Measurements from ENCODE around the gene NEU4.
A peak's percentile ranks its signal among the peaks of the same experiment; 100 is the strongest.
"Not testable (repeated sequence)": the region's sequence is repeated elsewhere in the genome, so short reads cannot be mapped to it uniquely, and the experiment has no call there.

NEU4 gene

DNA sequence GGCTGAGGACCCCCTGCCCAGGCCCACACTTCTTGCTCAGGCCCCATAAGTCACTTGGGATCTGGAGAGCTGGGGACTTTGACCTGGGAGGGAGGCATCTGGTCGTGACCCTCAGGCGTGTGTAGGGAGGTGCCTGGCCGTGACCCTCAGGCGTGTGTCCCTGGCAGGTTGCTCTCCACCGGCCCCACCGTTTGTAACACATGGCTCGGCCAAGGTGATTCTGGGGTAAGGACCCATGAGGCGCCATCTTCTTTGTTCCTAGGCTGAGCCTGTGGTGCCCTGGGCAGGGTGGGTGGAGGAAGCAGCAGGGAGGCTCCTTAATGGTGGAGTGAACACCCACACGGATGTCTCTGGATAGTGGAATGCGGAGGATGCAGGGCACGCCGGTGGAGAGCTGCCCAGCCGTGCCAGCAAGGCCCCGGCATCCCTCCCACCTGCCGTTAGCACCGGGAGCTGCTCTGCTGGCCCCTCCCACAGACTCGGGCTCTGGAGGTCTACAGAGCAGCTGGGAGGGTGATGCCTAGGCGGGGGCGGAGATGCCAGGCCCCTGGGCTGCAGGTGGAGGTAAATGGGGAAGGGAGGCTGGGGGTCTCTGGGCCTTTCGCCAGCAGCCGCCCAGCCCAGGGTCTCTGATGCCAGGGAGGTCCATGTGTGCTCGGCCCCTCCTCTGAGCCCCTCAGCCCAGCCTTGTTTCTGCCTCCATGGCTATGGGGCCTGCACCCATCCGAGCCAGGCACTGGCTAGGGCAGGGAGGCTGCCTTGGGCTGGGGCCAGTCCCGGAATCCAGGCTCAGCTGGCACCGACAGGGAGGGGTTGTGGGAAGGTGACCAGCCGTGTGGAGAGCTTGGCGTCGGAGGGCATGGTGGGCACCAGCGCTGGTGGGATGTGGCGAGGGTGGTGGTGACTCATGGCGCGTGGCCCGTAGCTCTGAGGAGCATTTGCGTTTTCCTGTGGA lies 33.5 kb upstream of the NEU4 start:
- DNase-seq (ENCODE audit: low spot score): no peak

DNA sequence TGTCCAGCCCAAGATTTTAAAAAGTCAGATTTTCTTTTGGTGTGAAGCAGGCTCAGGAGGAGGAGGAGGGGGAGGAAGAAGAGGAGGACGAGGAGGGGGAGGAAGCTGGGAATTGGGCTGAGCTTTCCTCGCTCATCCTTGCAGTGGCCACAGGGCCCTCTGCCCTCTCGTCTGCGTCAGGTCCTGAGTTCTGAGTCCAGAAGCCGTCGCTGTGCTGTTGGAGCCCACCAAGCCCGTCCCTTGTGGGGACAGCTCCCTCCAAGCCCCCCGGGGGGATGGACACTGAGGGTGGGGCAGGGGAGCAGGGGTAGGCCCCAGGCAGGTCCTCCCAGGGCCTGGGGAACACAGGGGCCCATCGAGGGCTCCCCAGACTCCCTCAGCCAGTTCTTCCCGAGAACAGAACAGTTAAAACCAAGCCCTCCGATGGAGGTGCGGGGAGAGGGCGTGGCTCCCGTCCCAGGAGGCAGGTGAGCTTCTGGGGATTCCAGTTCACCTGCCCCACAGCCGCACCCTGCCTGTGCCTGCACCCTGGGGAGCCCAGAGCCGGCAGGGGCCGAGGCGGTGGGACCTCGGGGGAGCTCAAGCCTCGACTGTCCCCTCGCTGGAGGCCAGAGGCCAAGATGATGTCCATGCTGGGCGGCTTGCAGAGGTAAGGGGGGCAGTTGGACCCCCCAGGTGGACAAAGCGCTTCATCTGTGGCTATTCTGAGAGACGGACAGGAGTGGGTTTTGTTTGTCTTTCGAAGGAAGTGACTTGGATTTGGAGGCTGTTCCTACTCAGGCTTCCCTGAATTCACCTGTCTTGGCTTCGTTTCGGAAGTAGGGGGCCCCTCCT lies 32.4 kb upstream of the NEU4 start, which contains the start of gene GAL3ST2:
Gene GAL3ST2, plus strand, starts transcription at position 487 of the 834 bp plus-strand sequence. Its CDS starts 134 bp downstream, at position 621.
- no peak for DNase-seq (ENCODE audit: low spot score)

DNA sequence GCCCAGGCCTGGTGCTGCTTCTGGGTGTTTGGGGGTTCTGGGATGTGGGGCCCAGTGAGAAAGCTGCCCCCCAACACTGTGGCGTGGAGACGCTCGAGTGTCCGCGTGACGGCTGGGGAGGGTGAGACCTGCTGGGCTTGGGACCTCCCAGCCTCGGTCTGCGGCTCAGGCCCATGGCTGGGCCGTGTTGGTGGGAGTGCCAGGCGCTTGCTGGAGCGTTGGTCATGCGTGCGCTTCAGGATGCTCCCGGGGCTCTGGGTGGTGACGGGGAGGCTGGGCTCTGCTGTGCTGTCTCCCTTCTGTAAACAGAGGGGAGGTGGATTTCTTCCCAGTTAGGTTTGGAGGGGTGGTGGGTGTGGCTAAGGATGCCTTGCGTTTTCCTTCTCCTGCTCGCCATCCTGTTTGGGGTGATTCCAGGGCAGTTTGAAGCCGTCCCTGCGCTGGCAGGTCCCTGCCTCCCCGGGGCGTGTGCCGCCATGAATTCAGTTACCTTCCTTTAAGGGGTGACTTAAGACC lies 31.8 kb upstream of the NEU4 start:
- DNase-seq (ENCODE audit: low spot score): no peak

DNA sequence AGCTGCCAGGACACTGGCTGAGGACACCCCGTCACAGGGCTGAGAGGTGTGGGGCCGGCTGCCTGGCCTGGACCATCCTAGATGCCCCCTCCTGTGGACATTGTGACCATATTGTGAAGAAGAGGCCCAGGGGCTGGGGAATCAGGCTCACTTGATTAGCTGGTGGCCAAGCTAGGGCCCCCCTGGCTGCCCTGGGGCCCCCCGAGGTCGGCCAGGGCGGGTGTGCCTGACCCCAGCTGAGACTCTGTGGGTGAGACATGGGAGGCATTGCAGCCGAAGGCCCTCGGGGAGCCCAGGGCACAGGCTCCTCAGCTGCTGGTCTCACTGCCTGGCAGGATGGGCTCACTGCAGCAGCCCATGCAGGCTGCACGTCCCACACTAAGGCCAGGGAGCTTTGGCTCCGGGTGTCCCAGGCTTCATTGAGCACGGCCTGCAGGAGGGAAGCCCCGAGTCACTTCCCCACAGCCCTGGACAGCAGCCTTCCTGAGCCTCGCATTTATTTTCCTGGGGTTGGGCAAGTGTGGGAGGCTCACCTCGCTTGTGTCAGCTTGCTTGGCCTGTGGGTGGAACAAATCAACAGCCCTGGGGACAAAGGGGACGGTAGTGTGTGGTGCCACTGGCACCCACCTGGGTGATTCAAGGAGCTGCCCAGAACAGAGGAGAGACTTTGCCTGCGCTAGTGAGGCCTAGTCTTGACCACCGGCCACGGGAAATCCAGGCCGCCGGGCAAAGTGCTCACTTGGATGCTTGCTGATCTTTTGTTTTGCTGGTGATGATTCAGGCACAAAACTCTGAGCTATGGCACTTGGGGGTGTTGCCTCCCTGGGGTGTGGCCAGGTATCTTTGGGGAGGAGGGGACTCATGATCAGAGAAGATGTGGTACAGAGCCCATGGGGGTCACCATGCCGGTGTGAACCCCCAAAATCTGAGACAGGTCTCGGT lies 31.0 kb upstream of the NEU4 start:
- DNase-seq (ENCODE audit: low spot score): no peak

DNA sequence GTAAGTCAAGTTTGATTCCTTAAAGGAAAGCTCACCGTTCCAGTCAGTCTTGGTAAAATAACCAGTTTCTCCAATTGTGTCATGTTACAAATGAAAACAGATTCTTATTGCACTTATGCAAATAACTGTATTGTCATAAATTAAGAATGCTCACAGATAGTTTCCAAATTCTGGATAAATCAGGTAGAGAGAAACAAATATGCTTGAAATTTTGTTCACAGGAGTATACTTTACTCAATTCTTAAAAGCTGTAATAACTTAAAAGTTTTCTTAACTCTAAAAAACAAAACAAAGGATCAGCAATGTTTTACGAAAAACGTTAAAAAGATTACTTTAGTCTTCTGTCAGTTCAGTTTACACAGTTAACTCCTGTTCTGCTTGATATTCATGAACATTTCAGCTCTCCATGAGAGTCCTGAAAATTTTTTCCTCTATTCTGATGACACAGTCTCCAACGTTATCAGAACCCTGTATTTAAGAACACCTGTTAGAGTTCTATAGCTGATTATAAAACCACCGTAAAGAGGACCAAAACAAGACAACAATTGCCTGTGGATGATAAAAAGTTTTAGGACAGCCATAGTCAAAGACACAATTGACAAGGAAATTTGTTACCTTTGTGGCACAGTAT lies 27.9 kb upstream of the NEU4 start:
- peak; percentile 11 for DNase-seq (ENCODE audit: low spot score)

DNA sequence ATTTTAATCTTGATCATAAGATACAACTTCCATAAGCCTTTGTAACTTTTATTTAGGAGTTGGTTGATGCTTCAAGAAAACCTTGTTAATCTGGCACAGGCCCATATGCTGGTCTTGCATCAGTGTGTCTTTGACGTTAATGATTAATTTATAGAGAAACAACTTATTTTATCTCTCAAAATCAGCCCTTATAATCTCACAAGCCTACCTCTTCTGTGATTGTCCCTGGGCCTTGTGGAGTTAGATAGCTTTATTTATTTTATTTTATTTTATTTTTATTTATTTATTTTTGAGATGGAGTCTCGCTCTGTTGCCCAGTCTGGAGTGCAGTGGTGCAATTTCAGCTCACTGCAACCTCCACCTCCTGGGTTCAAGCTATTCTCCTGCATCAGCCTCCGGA lies 26.9 kb upstream of the NEU4 start:
- DNase-seq (ENCODE audit: low spot score): not testable (repeated sequence)

DNA sequence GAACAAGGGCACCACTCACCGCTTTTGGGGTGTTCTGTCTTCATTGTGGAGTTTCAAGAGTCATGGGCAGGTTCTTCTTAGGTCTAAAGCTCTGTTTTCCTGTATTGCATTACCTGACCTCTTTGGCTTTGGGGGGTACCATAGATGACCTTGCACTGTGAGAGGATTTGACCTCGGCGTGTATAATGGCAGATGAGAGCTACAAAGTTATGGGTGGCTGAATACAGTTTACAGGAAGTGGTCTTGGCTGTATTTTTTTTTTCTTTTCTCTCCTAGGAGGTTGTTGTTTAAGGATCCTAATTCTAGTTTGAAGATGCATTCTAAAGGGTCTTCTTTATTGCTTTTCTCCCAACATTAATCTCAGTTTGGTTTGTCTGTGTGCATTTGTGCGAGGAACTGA lies 20.9 kb upstream of the NEU4 start:
- no peak for DNase-seq (ENCODE audit: low spot score)

DNA sequence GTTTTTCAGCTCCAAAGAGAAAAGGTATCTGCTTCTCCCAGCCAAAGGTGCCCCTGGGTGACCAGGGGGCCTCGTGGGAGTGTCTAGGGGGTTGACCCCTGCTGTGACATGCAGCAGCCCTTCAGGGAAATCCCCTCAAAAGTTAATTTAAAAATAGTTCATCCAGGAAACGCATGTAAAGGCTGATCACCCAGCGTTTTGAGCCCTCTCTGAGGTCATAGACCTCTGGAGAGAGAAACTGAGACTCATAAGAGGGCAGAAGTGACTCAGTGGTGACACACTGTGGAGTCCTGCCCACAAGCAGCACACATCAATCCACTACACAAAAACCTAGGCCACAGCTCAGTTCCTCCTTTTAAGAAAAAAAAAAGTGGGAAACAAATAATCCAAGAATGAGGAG lies 20.4 kb upstream of the NEU4 start:
- peak; percentile 11 for DNase-seq (ENCODE audit: low spot score)

DNA sequence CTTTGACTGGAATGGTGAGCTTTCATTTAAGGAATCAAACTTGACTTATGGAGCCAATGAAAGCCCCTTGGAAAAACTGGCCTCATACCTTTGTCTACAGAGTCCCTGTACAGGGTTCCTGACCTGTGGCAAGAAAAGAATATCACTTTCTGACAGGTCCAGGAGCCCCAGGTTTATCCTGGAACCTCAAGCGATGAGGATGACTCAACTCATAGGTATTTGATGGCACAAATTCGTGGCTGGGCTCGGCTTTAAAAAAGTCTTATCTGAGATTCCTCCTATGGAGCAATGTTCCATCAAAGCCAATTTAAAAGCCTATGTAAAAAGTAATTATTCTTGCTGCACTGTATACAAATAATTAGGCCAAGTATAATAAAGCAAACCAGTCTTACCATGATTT lies 17.6 kb upstream of the NEU4 start:
- not testable (repeated sequence) for DNase-seq (ENCODE audit: low spot score)

DNA sequence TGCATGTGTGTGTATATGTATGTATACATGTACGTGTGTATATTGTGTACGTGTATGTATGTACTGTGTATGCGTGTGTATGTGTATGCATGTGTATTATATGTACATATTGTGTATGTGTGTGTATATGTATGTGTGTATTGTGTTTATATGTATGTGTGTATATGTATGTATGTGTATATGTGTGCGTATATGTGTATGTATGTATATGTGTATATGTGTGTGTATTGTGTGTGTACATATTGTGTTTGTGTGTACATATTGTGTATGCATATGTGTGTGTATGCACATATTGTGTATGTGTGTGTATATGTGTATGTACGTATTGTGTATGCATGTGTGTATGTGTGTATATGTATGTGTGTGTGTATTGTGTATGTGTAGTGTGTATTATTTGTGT lies 15.6 kb upstream of the NEU4 start:
- no peak for DNase-seq (ENCODE audit: low spot score)

DNA sequence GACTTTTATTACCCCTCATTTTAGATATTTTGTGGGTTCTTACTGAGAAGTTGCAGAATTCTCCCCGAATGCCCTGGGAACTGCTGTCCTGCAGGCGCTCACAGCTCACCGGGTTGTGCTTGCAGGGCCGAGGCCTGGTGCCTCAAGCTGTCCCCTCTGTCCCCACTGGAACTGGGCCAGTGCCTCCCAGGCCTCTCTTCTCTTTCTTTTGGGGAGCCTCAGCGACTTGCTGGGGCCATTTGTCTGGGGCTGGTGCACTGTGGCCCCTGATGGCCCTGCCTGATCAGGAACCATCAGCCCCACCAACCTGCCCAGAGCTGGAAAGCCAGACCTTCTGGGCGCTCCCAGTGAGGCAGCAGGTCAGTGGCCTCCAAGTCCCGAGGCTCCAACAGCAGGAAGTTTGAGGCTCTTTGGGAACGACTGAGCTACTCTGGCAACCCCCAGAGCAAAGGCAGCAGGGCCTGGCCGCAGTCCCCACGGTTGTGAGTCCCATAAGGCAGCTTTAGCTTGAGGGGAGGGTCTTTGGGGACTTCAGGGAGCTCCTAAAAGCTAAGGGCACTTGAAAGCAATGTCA lies 14.7 kb upstream of the NEU4 start:
- DNase-seq (ENCODE audit: low spot score): no peak

DNA sequence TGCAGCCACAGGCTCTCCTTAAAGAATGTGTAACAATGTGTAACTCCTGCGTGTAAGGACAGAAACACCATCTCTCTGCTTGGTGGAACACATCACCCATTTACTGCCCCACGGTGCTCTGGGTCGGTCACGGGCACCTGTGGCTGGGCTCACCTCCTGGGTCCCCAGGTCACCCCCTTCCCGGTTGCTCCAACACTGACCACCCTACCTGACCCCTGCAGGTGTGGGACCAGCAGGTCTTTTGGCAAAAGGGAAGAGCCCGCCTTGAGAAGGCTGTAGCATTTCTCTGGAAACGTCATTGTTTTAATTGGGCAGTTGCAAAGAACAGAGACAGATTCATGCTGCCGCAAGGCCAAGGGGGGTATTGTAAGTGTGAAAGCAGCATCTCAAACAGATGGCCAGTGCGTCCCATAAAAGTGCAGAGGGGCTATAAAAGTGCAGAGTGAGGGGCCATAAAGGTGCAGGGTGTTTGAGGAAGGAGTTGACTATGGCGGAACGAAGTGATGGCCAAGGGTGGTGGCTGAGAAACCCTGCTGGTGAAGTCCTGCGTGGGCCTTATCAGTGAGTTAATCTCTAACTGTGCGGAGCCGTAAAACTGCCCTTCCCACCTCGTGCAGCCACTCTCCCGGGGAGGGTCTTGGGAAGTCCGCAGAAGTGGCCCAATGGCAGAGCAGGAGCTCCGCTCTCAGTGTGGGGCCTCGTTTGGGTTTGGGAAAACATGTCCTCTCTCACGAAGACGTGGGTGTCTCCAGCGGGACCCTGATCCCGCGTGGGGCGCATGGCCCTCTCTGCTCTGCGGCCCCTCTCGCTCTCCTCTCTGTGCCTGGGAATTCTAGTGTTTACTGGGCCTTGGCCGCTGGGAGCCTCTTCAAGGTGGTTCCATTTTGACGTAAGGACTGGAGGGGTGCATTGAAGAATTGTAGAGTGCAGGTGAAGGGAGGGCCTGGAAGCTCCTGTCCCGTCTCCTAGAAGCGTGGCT lies 13.7 kb upstream of the NEU4 start:
- no peak for DNase-seq (ENCODE audit: low spot score)

DNA sequence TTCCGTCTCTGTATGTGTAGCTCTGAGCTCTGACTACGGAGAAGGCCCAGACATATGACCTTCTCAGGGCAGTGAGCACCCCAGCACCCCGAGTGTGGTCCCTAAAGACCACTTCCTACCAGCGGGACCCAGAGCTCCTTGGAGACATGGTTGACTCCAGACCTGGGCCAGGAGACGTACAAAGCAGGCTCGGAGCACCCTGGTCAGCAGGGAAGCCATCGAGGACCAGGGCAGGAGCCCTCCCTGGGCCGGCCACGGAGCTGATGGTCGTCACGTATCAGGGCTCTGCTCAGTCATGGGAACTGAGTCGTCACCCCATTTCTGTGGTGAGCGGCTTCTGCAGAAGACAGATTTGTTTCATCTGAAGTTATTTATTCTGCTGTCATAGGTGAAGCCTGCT lies 12.8 kb upstream of the NEU4 start:
- DNase-seq (ENCODE audit: low spot score): no peak

DNA sequence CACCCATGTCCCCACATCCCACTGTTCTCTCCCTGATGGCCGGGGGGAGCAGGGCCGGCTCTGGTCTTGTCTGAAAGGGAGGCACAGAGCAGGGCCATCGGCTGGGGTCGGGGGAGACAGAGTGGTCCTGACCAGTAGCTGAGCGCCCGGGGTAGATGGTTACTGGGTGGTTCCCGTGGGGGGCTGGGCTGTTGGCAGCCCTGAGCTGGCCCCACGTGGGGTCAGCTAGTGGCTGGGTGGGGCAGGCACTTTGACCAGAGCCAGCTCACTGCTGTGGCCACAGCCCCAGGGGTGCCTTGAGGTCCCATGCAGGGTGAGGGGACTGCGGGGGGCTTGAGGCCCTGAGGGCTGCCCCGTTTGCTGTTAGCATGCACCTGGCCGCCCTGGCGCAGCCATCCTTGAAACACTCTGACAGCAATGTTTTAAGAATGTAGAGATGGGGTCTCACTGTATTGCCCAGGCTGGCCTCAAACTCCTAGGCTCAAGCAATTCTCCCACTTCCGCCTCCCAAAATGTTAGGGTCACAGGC lies 12.3 kb upstream of the NEU4 start:
- DNase-seq (ENCODE audit: low spot score): no peak

DNA sequence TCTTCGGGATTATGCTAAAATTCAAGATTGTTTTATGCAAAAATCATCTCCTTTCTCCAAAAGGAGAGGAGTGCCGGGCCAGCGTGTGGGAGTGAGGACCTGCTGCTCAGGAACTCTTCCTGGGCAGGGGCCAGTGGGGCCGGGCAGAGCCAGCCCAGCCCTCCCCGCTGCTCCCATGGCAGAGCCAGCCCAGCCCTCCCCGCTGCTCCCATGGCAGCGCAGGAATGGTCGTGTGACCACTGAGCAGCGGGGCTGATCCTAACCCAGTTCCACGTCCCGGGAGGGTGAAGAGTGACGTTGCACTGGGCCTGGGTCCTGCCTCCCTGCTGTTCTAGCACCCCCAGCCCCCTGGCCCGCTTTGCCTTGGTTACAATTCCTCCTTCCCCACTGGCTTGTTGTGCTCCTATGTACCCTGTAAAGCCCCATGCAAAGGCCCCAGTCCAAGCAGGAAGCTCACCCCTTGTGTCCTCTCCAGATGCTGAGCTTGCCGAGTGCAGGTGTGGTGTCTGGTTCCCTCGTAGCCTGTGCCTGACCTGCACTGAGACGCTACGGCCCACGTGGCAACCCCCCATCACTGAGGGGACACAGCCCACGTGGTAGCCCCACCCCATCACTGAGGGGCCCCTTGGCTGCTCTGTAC lies 11.4 kb upstream of the NEU4 start:
- no peak for DNase-seq (ENCODE audit: low spot score)

DNA sequence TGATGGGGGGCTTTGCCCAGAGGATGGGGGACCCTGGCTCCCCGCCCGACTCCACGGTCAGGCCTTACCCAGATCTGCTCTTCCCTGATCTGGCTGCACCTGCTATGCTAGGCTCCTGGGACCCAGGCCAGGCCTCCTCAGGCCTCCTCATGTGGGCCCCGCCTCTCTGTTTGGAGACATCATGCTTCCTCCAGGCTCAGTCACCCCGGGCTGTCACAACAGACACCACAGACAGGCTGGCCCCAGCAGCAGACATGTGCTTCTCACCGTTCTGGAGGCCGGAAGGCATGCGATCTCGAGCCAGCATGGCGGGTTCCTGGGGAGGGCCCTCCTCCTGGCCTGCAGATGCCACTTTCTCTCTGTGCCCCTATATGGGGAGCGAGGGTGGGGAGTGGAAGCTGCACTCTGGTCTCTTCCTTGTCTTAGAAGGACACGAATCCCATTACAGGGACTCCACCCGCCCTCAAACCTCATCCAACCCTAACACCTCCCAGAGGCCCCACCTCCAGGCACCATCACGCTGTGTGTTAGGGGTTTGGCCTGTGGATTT lies 10.8 kb upstream of the NEU4 start:
- DNase-seq (ENCODE audit: low spot score): no peak

DNA sequence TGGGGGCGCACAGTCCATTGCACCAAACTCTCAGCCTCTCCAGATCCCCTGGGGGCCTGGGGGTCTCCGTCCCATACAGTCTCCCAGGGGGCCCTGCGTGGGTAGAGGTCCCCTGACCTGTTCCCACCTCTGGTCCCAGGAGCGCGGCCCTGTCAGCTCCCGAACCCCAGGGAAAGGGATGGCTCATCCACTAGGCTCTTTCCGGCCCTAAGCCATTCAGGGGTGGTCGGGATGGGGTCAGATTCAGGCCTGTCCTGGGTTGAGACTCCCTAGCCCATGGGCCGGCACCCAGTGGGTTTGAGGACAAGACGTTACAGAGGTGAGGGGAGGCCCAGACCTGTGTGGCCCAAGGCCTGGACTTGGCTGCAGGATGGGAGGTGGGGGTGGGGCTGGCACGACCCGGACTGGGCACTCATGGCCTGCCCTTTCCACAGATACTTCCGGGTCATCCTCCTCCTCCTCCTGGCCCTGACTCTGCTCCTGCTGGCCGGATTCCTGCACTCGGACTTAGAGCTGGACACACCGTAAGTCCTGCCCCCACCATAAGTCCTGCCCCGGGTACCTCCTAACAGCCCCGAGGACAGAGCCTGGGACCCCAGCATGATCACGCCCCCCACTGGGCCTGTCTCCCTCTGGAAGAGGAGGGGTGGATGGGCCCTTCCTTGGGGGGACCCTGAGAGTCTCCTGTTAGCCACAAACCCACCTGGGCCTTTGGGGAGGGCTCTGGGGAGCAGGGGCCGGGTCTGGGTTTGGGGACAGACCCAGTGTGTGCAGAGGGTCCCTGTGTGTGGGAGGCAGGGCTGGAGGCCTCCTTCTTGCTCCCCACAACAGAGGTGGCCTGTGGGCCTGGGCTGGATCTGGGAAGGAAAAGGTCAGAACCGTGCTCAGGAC lies 10.1 kb upstream of the NEU4 start:
- DNase-seq (ENCODE audit: low spot score): no peak

Measured in NAMALWA (cell line).